Small intestine (tissue), 7 donors: Measurements from ENCODE around the gene ABCB6. TPM values are rescaled to one million over a fixed set of nuclear protein-coding genes. Genes with fewer than 3 reads are reported as not detected.

Experiments
- DNase-seq, 2 donors: peaks; one replicate each; pipeline versions ENCODE4 v3.0.0 to v3.0.0-alpha.2; 2013
- FAIRE-seq: peaks from 2 replicates; lab custom pipeline; 2012; peaks lifted over from hg19 to GRCh38; lab: Jason Lieb, UNC
- H3K27ac ChIP-seq, 3 donors: one replicate each; pipeline ENCODE4 v1.5.1; 2013; ENCODE audit warnings: low read length in 2 of 3, mild to moderate bottlenecking in 2 of 3, control low read depth in 1 of 3, inconsistent platforms in 1 of 3, low read depth in 1 of 3, moderate library complexity in 1 of 3
- H3K27me3 ChIP-seq, 3 donors: one replicate each; pipeline ENCODE4 v1.6.1; 2013; ENCODE audit warnings: low read length in 3 of 3, inconsistent platforms in 1 of 3; ENCODE audit not compliant: control insufficient read depth in 3 of 3, insufficient read depth in 3 of 3
- H3K36me3 ChIP-seq, 3 donors: one replicate each; pipeline ENCODE4 v1.6.1; 2013; ENCODE audit warnings: low read length in 3 of 3, inconsistent platforms in 1 of 3, low read depth in 1 of 3, mild to moderate bottlenecking in 1 of 3, moderate library complexity in 1 of 3; ENCODE audit not compliant: control insufficient read depth in 3 of 3, insufficient read depth in 2 of 3
- H3K4me1 ChIP-seq, 3 donors: one replicate each; pipeline ENCODE4 v1.6.1; 2013; ENCODE audit warnings: low read length in 2 of 3, inconsistent platforms in 1 of 3, low read depth in 1 of 3, mild to moderate bottlenecking in 1 of 3, moderate library complexity in 1 of 3; ENCODE audit not compliant: control insufficient read depth in 3 of 3, insufficient read depth in 2 of 3
- H3K4me3 ChIP-seq, 3 donors: one replicate each; pipeline ENCODE4 v1.5.1; 2013; ENCODE audit warnings: low read length in 3 of 3, control low read depth in 1 of 3, inconsistent platforms in 1 of 3, low read depth in 1 of 3, mild to moderate bottlenecking in 1 of 3, moderate library complexity in 1 of 3
- H3K9me3 ChIP-seq, 2 donors: one replicate each; pipeline ENCODE4 v1.6.1; 2013; ENCODE audit warnings: low read depth in 1 of 2, low read length in 1 of 2; ENCODE audit not compliant: control insufficient read depth in 2 of 2, insufficient read depth in 1 of 2
- WGBS, 3 donors: extraction: QIAGEN DNeasy Blood & Tissue Kit; methylation state at CpG; one replicate each; pipeline ENCODE4 v1.1.7; 2013; 5-methylcytosine and 5-hydroxymethylcytosine counted together
- polyA plus RNA-seq, 4 donors: library from polyadenylated mRNA; stranded (reverse) in 3 of 4; unstranded in 1 of 4; fragments of 200-250 nt in 3 of 4; fragments of 120-200 nt in 1 of 4; gene quantifications; one replicate each; pipeline versions ENCODE4 v1.2.1 to v1.2.3, GENCODE V29; 2013
- donor health status: healthy with polysubstance abuse.
- donor health status: control.
- donor health status: control.
- donor health status: Bipolar disorder and iron deficiency.
- donor health status: healthy.

The ABCB6 gene
- polyA plus RNA-seq, 4 donors, result 37.7 to 49.2 (median 43.0) TPM

- H3K4me3 ChIP-seq, result no peak overlapping the region
- FAIRE-seq, result no peak
- WGBS, 3 donors, result 96 to 98% (median 96%) methylated on average over 15 of the region's 15 CpGs
- H3K36me3 ChIP-seq, result peaks cover 2 to 68% (median 4%) of the 10 kb centered on the region in 3 donors
- H3K9me3 ChIP-seq, result no peaks in the 10 kb centered on the region
- DNase-seq, result no peak
- H3K27me3 ChIP-seq, result no peaks in the 10 kb centered on the region
- no peak overlapping the region for H3K27ac ChIP-seq
- H3K4me1 ChIP-seq, result peaks cover under 1 to 29% (median under 1%) of the 10 kb centered on the region in 3 donors
Measured at GRCh38 chr2:219214141-219214540, 4.6 kb downstream of the ABCB6 start.

GRCh38 chr2:219213486-219214071 lies 5.2 kb downstream of the ABCB6 start:
- H3K27me3 ChIP-seq, result no peaks in the 10 kb centered on the region
- peaks cover 0 to 25% (median 0%) of the 10 kb centered on the region in 3 donors for H3K4me1 ChIP-seq
- H3K27ac ChIP-seq, result no peak overlapping the region
- peaks cover 2 to 73% (median 6%) of the 10 kb centered on the region in 3 donors for H3K36me3 ChIP-seq
- no peak for FAIRE-seq
- WGBS, 3 donors, result 94 to 95% (median 94%) methylated on average over 10 of the region's 10 CpGs
- no peak for DNase-seq
- no peak overlapping the region for H3K4me3 ChIP-seq
- H3K9me3 ChIP-seq, result no peaks in the 10 kb centered on the region

- Histone ChIP-seq H3K36me3 (peaks cover 3 to 79% (median 11%) of the 10 kb centered on the region in 3 donors), H3K27me3 (no peaks in the 10 kb centered on the region), H3K9me3 (no peaks in the 10 kb centered on the region), H3K4me1 (peaks cover 0 to 23% (median 0%) of the 10 kb centered on the region in 3 donors), H3K4me3 (no peak overlapping the region), H3K27ac (no peak overlapping the region)
- DNase-seq, result no peak
- WGBS, 3 donors, result 89 to 93% (median 92%) methylated on average over 8 of the region's 8 CpGs
- FAIRE-seq, result no peak
Measured at GRCh38 chr2:219213026-219213415, 5.7 kb downstream of the ABCB6 start.

- no peak for FAIRE-seq
- Histone ChIP-seq H3K9me3 (no peaks in the 10 kb centered on the region), H3K27me3 (no peaks in the 10 kb centered on the region), H3K36me3 (peaks cover 5 to 78% (median 11%) of the 10 kb centered on the region in 3 donors), H3K27ac (peak overlapping the region in 2 of 3 donors; percentile 27 to 45), H3K4me3 (no peak overlapping the region), H3K4me1 (peaks cover 0 to 17% (median 0%) of the 10 kb centered on the region in 3 donors)
- 91 to 94% (median 91%) methylated on average over 9 of the region's 9 CpGs for WGBS, 3 donors
- DNase-seq, result no peak
Measured at GRCh38 chr2:219210886-219211362, 7.8 kb downstream of the ABCB6 start.

- DNase-seq (no peak), FAIRE-seq (no peak)
- H3K36me3 ChIP-seq, result peaks cover 5 to 72% (median 9%) of the 10 kb centered on the region in 3 donors
- H3K4me3 ChIP-seq, result no peak overlapping the region
- WGBS, 3 donors, result 94 to 96% (median 94%) methylated on average over 23 to 24 of the region's 24 CpGs
- H3K4me1 ChIP-seq, result peaks cover 0 to 18% (median 0%) of the 10 kb centered on the region in 3 donors
- H3K27ac ChIP-seq, result peak overlapping the region in 1 of 3 donors; percentile 45
- H3K27me3 ChIP-seq, result no peaks in the 10 kb centered on the region
- no peaks in the 10 kb centered on the region for H3K9me3 ChIP-seq
Measured at GRCh38 chr2:219210196-219210885, 8.4 kb downstream of the ABCB6 start.

- Histone ChIP-seq H3K4me1 (peaks cover 0 to 18% (median 0%) of the 10 kb centered on the region in 3 donors), H3K9me3 (no peaks in the 10 kb centered on the region), H3K36me3 (peaks cover 5 to 66% (median 9%) of the 10 kb centered on the region in 3 donors), H3K27me3 (no peaks in the 10 kb centered on the region), H3K4me3 (no peak overlapping the region), H3K27ac (peak overlapping the region in 2 of 3 donors; percentile 29 to 48)
- no peak for DNase-seq
- FAIRE-seq, result no peak
- WGBS, 3 donors, result 75 to 79% (median 75%) methylated on average over 16 to 18 of the region's 18 CpGs
Measured at GRCh38 chr2:219209236-219210195, 9.2 kb downstream of the ABCB6 start.

GRCh38 chr2:219207884-219208740 lies 10.6 kb downstream of the ABCB6 start:
- Histone ChIP-seq H3K9me3 (no peaks in the 10 kb centered on the region), H3K4me3 (peak overlapping the region in 1 of 3 donors; percentile 75), H3K36me3 (peaks cover 5 to 52% (median 9%) of the 10 kb centered on the region in 3 donors), H3K27me3 (no peaks in the 10 kb centered on the region), H3K27ac (peak overlapping the region in 2 of 3 donors; percentile 71 to 100), H3K4me1 (peaks cover 0 to 18% (median 0%) of the 10 kb centered on the region in 3 donors)
- DNase-seq (no peak), FAIRE-seq (no peak)
- WGBS, 3 donors, result 61 to 66% (median 64%) methylated on average over 17 of the region's 17 CpGs
